MM.1S (cell line): ENCODE measurements around the gene IRF1.

Experiments
- EZH2 ChIP-seq: fragments of 300-600 bp; sonication (generic); optimal IDR thresholded peaks from 2 replicates; pipeline ENCODE3; 2017; ENCODE audit warnings: low read depth, mild to moderate bottlenecking, antibody characterized with exemption, low read length, mixed read lengths
- EZH2phosphoT487 ChIP-seq: fragments of 300-600 bp; sonication (generic); IDR thresholded peaks from 2 replicates; pipeline ENCODE4 v1.6.1; 2018; ENCODE audit warnings: antibody characterized with exemption, low read length
- TF ChIP-seq, protein P1 (sequence below): fragments of 300-600 bp; sonication (generic); IDR thresholded peaks from 2 replicates; pipeline ENCODE4 v1.5.1; 2016; ENCODE audit warnings: antibody characterized with exemption, low read length, mixed read lengths

- TF ChIP-seq, protein P1, sequence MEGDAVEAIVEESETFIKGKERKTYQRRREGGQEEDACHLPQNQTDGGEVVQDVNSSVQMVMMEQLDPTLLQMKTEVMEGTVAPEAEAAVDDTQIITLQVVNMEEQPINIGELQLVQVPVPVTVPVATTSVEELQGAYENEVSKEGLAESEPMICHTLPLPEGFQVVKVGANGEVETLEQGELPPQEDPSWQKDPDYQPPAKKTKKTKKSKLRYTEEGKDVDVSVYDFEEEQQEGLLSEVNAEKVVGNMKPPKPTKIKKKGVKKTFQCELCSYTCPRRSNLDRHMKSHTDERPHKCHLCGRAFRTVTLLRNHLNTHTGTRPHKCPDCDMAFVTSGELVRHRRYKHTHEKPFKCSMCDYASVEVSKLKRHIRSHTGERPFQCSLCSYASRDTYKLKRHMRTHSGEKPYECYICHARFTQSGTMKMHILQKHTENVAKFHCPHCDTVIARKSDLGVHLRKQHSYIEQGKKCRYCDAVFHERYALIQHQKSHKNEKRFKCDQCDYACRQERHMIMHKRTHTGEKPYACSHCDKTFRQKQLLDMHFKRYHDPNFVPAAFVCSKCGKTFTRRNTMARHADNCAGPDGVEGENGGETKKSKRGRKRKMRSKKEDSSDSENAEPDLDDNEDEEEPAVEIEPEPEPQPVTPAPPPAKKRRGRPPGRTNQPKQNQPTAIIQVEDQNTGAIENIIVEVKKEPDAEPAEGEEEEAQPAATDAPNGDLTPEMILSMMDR: no peak
- TF ChIP-seq EZH2: no peak
- no peak for TF ChIP-seq EZH2phosphoT487
Measured at GRCh38 chr5:132497488-132497997, 7.0 kb upstream of the IRF1 start.
